IMR-90 (cell line): Measurements from ENCODE around the gene PARD3. TPM values are rescaled to one million over a fixed set of nuclear protein-coding genes. Genes with fewer than 3 reads are reported as not detected.

Experiments
- ATAC-seq: fragments of 200-7000 bp; cut with Tn5 transposase; 2 replicates; pipeline ENCODE4 v1.9.1; 2020; ENCODE audit warnings: low read depth, mild to moderate bottlenecking, moderate library complexity
- BruUV-seq: library from RNA; stranded (reverse); fragments of 400-500 nt; replicated peaks from 2 replicates; lab custom pipeline; 2021; lab: Mats Ljungman, UMichigan
- CTCF ChIA-PET: fragments of 300-600 bp; formaldehyde crosslinking; extraction: SDS; loops from one replicate; lab custom pipeline; 2021; ENCODE audit warnings: antibody characterized with exemption; lab: Yijun Ruan, JAX
- POLR2A ChIA-PET: fragments of 300-600 bp; sonication (Branson Sonifier 250); formaldehyde crosslinking; loops from one replicate; lab custom pipeline; 2022; ENCODE audit warnings: antibody characterized with exemption; ENCODE audit not compliant: unreplicated experiment; lab: Charles Lee
- DNase-seq: peaks from one replicate; pipeline ENCODE4 v3.0.0; 2013
- H2AFZ ChIP-seq: replicated peaks from 2 replicates; pipeline ENCODE3; 2013; ENCODE audit warnings: low read length, mild to moderate bottlenecking; ENCODE audit not compliant: poor library complexity
- H2AK5ac ChIP-seq: 2 replicates; pipeline ENCODE4 v1.6.1; 2013; ENCODE audit warnings: low read depth, low read length, inconsistent platforms
- H2AK9ac ChIP-seq: replicated peaks from 2 replicates; pipeline ENCODE3; 2013; ENCODE audit warnings: mild to moderate bottlenecking, low read depth, low read length, moderate library complexity; ENCODE audit not compliant: poor library complexity
- H2BK120ac ChIP-seq: 2 replicates; pipeline ENCODE4 v1.6.1; 2013; ENCODE audit warnings: low read depth, low read length, inconsistent platforms
- H2BK15ac ChIP-seq: 3 replicates; pipeline ENCODE4 v1.6.1; 2013; ENCODE audit warnings: low read depth, low read length, inconsistent platforms
- H2BK20ac ChIP-seq: 2 replicates; pipeline ENCODE4 v1.6.1; 2013; ENCODE audit warnings: low read depth, mild to moderate bottlenecking, inconsistent platforms, low read length, moderate library complexity
- H2BK5ac ChIP-seq: 2 replicates; pipeline ENCODE4 v1.6.1; 2013; ENCODE audit warnings: mild to moderate bottlenecking, low read depth, low read length, inconsistent platforms; ENCODE audit not compliant: poor library complexity, severe bottlenecking
- H3K14ac ChIP-seq: replicated peaks from 2 replicates; pipeline ENCODE4 v1.6.1; 2013; ENCODE audit warnings: low read depth, low read length, inconsistent platforms
- H3K18ac ChIP-seq: 2 replicates; pipeline ENCODE4 v1.6.1; 2013; ENCODE audit warnings: low read depth, low read length, control low read depth
- H3K23ac ChIP-seq: 2 replicates; pipeline ENCODE4 v1.6.1; 2013; ENCODE audit warnings: low read depth, low read length, inconsistent platforms
- H3K27ac ChIP-seq: 2 replicates; pipeline ENCODE4 v1.5.1; 2013; ENCODE audit warnings: mild to moderate bottlenecking, control low read depth, low read length; ENCODE audit not compliant: insufficient read depth
- H3K27me3 ChIP-seq: 2 replicates; pipeline ENCODE4 v1.6.1; 2013; ENCODE audit warnings: low read length; ENCODE audit not compliant: control insufficient read depth, insufficient read depth
- H3K36me3 ChIP-seq: 2 replicates; pipeline ENCODE4 v1.6.1; 2013; ENCODE audit warnings: low read length, mixed read lengths; ENCODE audit not compliant: control insufficient read depth, insufficient read depth
- H3K4ac ChIP-seq: 2 replicates; pipeline ENCODE4 v1.6.1; 2013; ENCODE audit warnings: low read depth, low read length, inconsistent platforms
- H3K4me1 ChIP-seq: 2 replicates; pipeline ENCODE4 v1.6.1; 2013; ENCODE audit warnings: low read length, mixed read lengths; ENCODE audit not compliant: control insufficient read depth, insufficient read depth
- H3K4me2 ChIP-seq: 2 replicates; pipeline ENCODE4 v1.6.1; 2013; ENCODE audit warnings: low read depth, mild to moderate bottlenecking, control low read depth, low read length, moderate library complexity
- H3K4me3 ChIP-seq: 2 replicates; pipeline ENCODE4 v1.5.1; 2013; ENCODE audit warnings: low read depth, mild to moderate bottlenecking, control low read depth, low read length, moderate library complexity; ENCODE audit not compliant: insufficient read depth
- H3K56ac ChIP-seq: 2 replicates; pipeline ENCODE4 v1.6.1; 2013; ENCODE audit warnings: low read length, inconsistent platforms; ENCODE audit not compliant: insufficient read depth; ENCODE audit errors: extremely low read depth
- H3K79me1 ChIP-seq, 2 experiments: 2 replicates each; pipeline ENCODE4 v1.6.1; 2013; ENCODE audit warnings: low read length in 2 of 2, inconsistent platforms in 1 of 2, low read depth in 1 of 2
- H3K9ac ChIP-seq: 2 replicates; pipeline ENCODE4 v1.6.1; 2013; ENCODE audit warnings: low read depth, low read length, control low read depth
- H3K9me1 ChIP-seq: 2 replicates; pipeline ENCODE4 v1.6.1; 2013; ENCODE audit warnings: low read length, inconsistent platforms; ENCODE audit not compliant: insufficient read depth
- H3K9me3 ChIP-seq: 2 replicates; pipeline ENCODE4 v1.6.1; 2013; ENCODE audit warnings: low read length; ENCODE audit not compliant: control insufficient read depth, insufficient read depth
- H4K20me1 ChIP-seq: 2 replicates; pipeline ENCODE4 v1.6.1; 2013; ENCODE audit warnings: low read length, inconsistent platforms; ENCODE audit not compliant: insufficient read depth
- H4K5ac ChIP-seq: 2 replicates; pipeline ENCODE4 v1.6.1; 2013; ENCODE audit warnings: mild to moderate bottlenecking, low read depth, low read length, control low read depth
- H4K8ac ChIP-seq, 2 experiments: 2 replicates each; pipeline ENCODE4 v1.6.1; 2013; ENCODE audit warnings: low read depth in 2 of 2, low read length in 2 of 2, control low read depth in 1 of 2, inconsistent platforms in 1 of 2
- H4K91ac ChIP-seq: 2 replicates; pipeline ENCODE4 v1.6.1; 2013; ENCODE audit warnings: low read depth, low read length, inconsistent platforms; ENCODE audit not compliant: insufficient read depth
- CTCF ChIP-seq: conservative IDR thresholded peaks from 2 replicates; pipeline ENCODE4 v1.5.1; 2012; ENCODE audit warnings: mild to moderate bottlenecking, low read depth, low read length, improper control_type of control experiment
- MAZ ChIP-seq: IDR thresholded peaks from 2 replicates; pipeline ENCODE4 v1.6.1; 2012; ENCODE audit warnings: low read depth, mild to moderate bottlenecking, low read length, improper control_type of control experiment, moderate library complexity, borderline replicate concordance
- MXI1 ChIP-seq: IDR thresholded peaks from 2 replicates; pipeline ENCODE4 v1.6.1; 2012; ENCODE audit warnings: low read depth, mild to moderate bottlenecking, low read length, moderate library complexity, borderline replicate concordance
- RAD21 ChIP-seq: IDR thresholded peaks from 2 replicates; pipeline ENCODE4 v1.6.1; 2012; ENCODE audit warnings: low read length, improper control_type of control experiment
- SMC3 ChIP-seq: fragments of 150-350 bp; IDR thresholded peaks from 2 replicates; pipeline ENCODE4 v1.6.1; 2016; ENCODE audit warnings: low read depth, mild to moderate bottlenecking, antibody characterized with exemption, low read length, moderate library complexity
- USF2 ChIP-seq: fragments of 150-350 bp; IDR thresholded peaks from 2 replicates; pipeline ENCODE4 v1.6.1; 2017; ENCODE audit warnings: mild to moderate bottlenecking, antibody characterized with exemption, low read length, low read depth
- WGBS, 2 experiments: methylation state at CpG; one replicate each; pipeline versions ENCODE4 v1.1.5 to v1.1.7; 2013; ENCODE audit warnings: missing lambda C conversion rate in 2 of 2; ENCODE audit not compliant: insufficient read length in 1 of 2; ENCODE audit errors: extremely low coverage in 2 of 2; 5-methylcytosine and 5-hydroxymethylcytosine counted together
- dilution Hi-C: fragments of 300-500 bp; cut with HindIII; formaldehyde crosslinking; loops from one replicate; pipeline ENCODE4 v1.14.3; 2018; ENCODE audit warnings: low sequenced_read_pairs; ENCODE audit not compliant: unreplicated experiment
- in situ Hi-C: fragments of 300-500 bp; cut with MboI; formaldehyde crosslinking; loops from 3 replicates; pipeline ENCODE4 v1.14.3; 2019; ENCODE audit warnings: low sequenced_read_pairs, inconsistent platforms, mixed read lengths
- intact Hi-C: fragments of 100-400 bp; cut with micrococcal nuclease; formaldehyde crosslinking; loops from 2 replicates; pipeline ENCODE4 v1.10.0; 2022
- polyA plus RNA-seq, 3 experiments: library from polyadenylated mRNA; depleted of rRNA; stranded (reverse); fragments of >200 nt; gene quantifications; 2 replicates each; pipeline ENCODE4 v1.2.3, GENCODE V29; 2012; ENCODE audit warnings: low replicate concordance in 1 of 3
- total RNA-seq: library from RNA; depleted of rRNA; stranded (reverse); fragments of >200 nt; gene quantifications from 2 replicates; pipeline ENCODE4 v1.2.3, GENCODE V29; 2012

PARD3 gene
- total and polyA plus RNA-seq, 2 of the 4 experiments (the other 2 are of a cell fraction): 14.6 to 37.5 TPM

GRCh38 chr10:34467902-34468301 is 347.2 kb downstream of the PARD3 start:
- Histone ChIP-seq H4K5ac (no peak overlapping the region), H2BK5ac (no peak overlapping the region), H2BK15ac (no peak overlapping the region), H2AK9ac (no peak overlapping the region), H3K14ac (no peak overlapping the region), H3K36me3 (peaks cover 4% of the 10 kb centered on the region; the same call in 1 of the 2 replicates), H3K4me3 (no peak overlapping the region), H3K27ac (no peak overlapping the region), H3K23ac (no peak overlapping the region), H2AFZ (no peak overlapping the region), H3K27me3 (no peaks in the 10 kb centered on the region), H3K4me1 (no peaks in the 10 kb centered on the region), H3K9me3 (no peaks in the 10 kb centered on the region), H2AK5ac (no peak overlapping the region), H3K4ac (no peak overlapping the region), H4K91ac (no peak overlapping the region), H3K9me1 (no peaks in the 10 kb centered on the region), H4K8ac (no peak overlapping the region), H3K4me2 (no peak overlapping the region), H3K18ac (no peak overlapping the region), H3K9ac (no peak overlapping the region), H2BK20ac (no peak overlapping the region), H2BK120ac (no peak overlapping the region), H4K20me1 (no peaks in the 10 kb centered on the region), H3K79me1 (0 out of 4 replicates have a peak, but pooled peaks cover 0 to 3% of the 10 kb centered on the region in 2 experiments), H3K56ac (no peak overlapping the region)
- TF ChIP-seq CTCF (no peak), RAD21 (no peak), SMC3 (no peak), MAZ (no peak), USF2 (no peak), MXI1 (no peak)
- ATAC-seq: no peak
- ChIA-PET CTCF (no interaction called here), POLR2A (no interaction called here)
- WGBS, 2 experiments: no CpG with 5 or more reads among the region's 2 CpGs
- dilution Hi-C loops: no loop called here
- BruUV-seq: no TSS peak
- no peak for DNase-seq
- in situ Hi-C loops: no loop called here
- intact Hi-C loops: no loop called here
